Lower leg skin (tissue), 4 donors: ENCODE measurements around the gene TANC1. TPM values are rescaled to one million over a fixed set of nuclear protein-coding genes. Genes with fewer than 3 reads are reported as not detected.

Source experiments
- DNase-seq, 2 donors: peaks; one replicate each; pipeline ENCODE4 v3.0.0-alpha.2; 2019; ENCODE audit warnings: low spot score in 2 of 2
- H3K4me3 ChIP-seq: fragments of 200-600 bp; sonication (generic); 2 replicates; pipeline ENCODE4 v1.5.1; 2017; ENCODE audit warnings: mild to moderate bottlenecking, low read depth; ENCODE audit not compliant: poor library complexity, severe bottlenecking
- CTCF ChIP-seq, 3 donors: fragments of 450-650 bp; IDR thresholded peaks; one replicate each; pipeline ENCODE4 v1.5.1; 2016; ENCODE audit warnings: antibody characterized with exemption in 3 of 3, mild to moderate bottlenecking in 3 of 3, moderate library complexity in 2 of 3
- POLR2A ChIP-seq, 2 donors: fragments of 450-650 bp; IDR thresholded peaks; one replicate each; pipeline ENCODE4 v1.6.1; 2016 to 2017; ENCODE audit warnings: antibody characterized with exemption in 2 of 2, mild to moderate bottlenecking in 1 of 2, moderate library complexity in 1 of 2
- WGBS, 2 donors: methylation state at CpG; one replicate each; pipeline ENCODE4 v1.1.5; 2018; 5-methylcytosine and 5-hydroxymethylcytosine counted together
- intact Hi-C: fragments of 100-400 bp; cut with DNase I; formaldehyde crosslinking; loops from one replicate; pipeline ENCODE4 v1.15.0; 2023; ENCODE audit warnings: low total_unique reads
- total RNA-seq, 4 donors: library from RNA; depleted of rRNA; stranded (reverse); fragments of >200 nt; gene quantifications; one replicate each; pipeline ENCODE4 v1.1.0, GENCODE V29; 2016

Gene TANC1
- total RNA-seq, 4 donors from 2014 or later = 65.8 to 111 (median 93.6) TPM

GRCh38 chr2:158963071-158963470 lies 5.4 kb upstream of the TANC1 start:
- TF ChIP-seq CTCF (IDR thresholded peaks at IDR 0.05) = no peak
- TF ChIP-seq POLR2A (IDR thresholded peaks at IDR 0.05) = no peak
- intact Hi-C loops = no loop called here
- 84% methylated on average over 3 of the region's 3 CpGs for WGBS, 2 donors

GRCh38 chr2:158965107-158965506 lies 3.3 kb upstream of the TANC1 start:
- intact Hi-C loops = no loop called here
- no peak for DNase-seq
- 91 to 93% methylated on average over 5 of the region's 5 CpGs for WGBS, 2 donors
- no peak for TF ChIP-seq CTCF (IDR thresholded peaks at IDR 0.05)
- TF ChIP-seq POLR2A (IDR thresholded peaks at IDR 0.05) = no peak
- no peak overlapping the region for H3K4me3 ChIP-seq

More at GRCh38 chr2:158963071-158963470, 5.4 kb upstream of the TANC1 start:
- H3K4me3 ChIP-seq = no peak overlapping the region
- no peak for DNase-seq

GRCh38 chr2:158965641-158966040 lies 2.8 kb upstream of the TANC1 start:
- no peak for TF ChIP-seq CTCF (IDR thresholded peaks at IDR 0.05)
- TF ChIP-seq POLR2A (IDR thresholded peaks at IDR 0.05) = no peak
- DNase-seq = no peak
- intact Hi-C loops = no loop called here
- WGBS, 2 donors = 77 to 82% methylated on average over 3 of the region's 3 CpGs
- H3K4me3 ChIP-seq = no peak overlapping the region

- TF ChIP-seq CTCF (IDR thresholded peaks at IDR 0.05) (no peak), POLR2A (IDR thresholded peaks at IDR 0.05) (no peak)
- intact Hi-C loops = no loop called here
- DNase-seq = no peak
- 80 to 81% methylated on average over 1 of the region's 1 CpG for WGBS, 2 donors
- no peak overlapping the region for H3K4me3 ChIP-seq
Measured at GRCh38 chr2:158966312-158966711, 2.1 kb upstream of the TANC1 start.

GRCh38 chr2:158967114-158967730 lies 1.2 kb upstream of the TANC1 start:
- WGBS, 2 donors = 58 to 62% methylated on average over 12 of the region's 12 CpGs
- TF ChIP-seq POLR2A (IDR thresholded peaks at IDR 0.05) (no peak), CTCF (IDR thresholded peaks at IDR 0.05) (no peak)
- intact Hi-C loops = no loop called here
- H3K4me3 ChIP-seq = no peak overlapping the region
- DNase-seq = no peak
